GM13976 (cell line): ENCODE data around the gene COL4A3.

Experiments used
- DNase-seq: peaks from one replicate; pipeline ENCODE4 v3.0.0; 2012; ENCODE audit warnings: low spot score
- CTCF ChIP-seq: IDR thresholded peaks from 2 replicates; pipeline ENCODE4 v1.5.1; 2012; ENCODE audit warnings: borderline replicate concordance, mild to moderate bottlenecking; ENCODE audit not compliant: insufficient read depth; ENCODE audit errors: extremely low read depth, missing control alignments, control extremely low read depth
- in situ Hi-C: fragments of 300-500 bp; cut with MboI; formaldehyde crosslinking; loops from one replicate; pipeline ENCODE4 v1.12.0; 2022; ENCODE audit warnings: low sequenced_read_pairs, mixed read lengths, inconsistent platforms; ENCODE audit not compliant: unreplicated experiment

Gene COL4A3

GRCh38 chr2:227186751-227187150, 22.3 kb downstream of the COL4A3 start:
- in situ Hi-C loops = no loop called here
- no peak for DNase-seq
- no peak for TF ChIP-seq CTCF

DNA sequence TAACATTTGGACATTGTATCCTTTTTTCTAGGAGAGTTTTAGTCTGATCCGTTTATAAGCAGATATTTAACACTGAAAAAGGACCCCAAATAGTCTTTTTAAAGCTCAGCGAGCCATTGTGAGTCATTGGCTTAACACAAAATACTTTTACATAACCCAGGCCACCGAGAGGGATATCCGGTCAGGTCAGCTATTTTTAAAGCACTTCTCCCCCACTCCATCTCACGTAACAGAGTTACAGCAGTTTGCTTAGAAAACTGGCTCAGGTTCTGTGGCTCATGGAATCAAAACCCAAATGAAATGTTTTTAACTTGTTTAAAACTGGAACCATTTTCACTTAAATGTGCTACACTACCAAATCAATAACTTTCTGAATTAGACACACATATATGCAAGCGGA, 23.9 kb downstream of the COL4A3 start:
- no peak for DNase-seq
- in situ Hi-C loops = no loop called here

DNA sequence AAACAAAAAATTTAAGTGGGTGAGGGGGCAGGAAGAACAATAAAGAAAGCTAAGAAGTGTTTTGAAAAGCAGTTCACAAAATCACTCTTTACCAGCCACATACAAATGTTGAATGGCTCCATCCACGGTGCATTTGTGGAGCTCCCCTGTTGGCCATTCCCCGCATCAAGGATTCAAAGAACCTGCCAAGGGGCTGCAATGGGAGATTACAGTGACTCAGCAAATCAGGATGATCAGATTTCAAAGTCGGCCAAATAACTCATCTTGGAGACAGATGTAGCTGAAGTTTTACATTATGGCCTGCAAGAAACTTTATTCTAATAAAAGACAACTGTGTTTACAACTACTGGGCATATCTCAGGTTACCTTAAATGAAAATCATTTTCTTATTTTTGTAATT, 26.9 kb downstream of the COL4A3 start:
- in situ Hi-C loops = no loop called here
- no peak for TF ChIP-seq CTCF
- no peak for DNase-seq

More for the DNA sequence above, 23.9 kb downstream of the COL4A3 start:
- no peak for TF ChIP-seq CTCF

- in situ Hi-C loops = no loop called here
- no peak for TF ChIP-seq CTCF
- DNase-seq = no peak
These were observed 28.1 kb downstream of the COL4A3 start for GRCh38 chr2:227192491-227192890.

- DNase-seq = no peak
- no peak for TF ChIP-seq CTCF
- in situ Hi-C loops = no loop called here
These were observed 29.8 kb downstream of the COL4A3 start for GRCh38 chr2:227194219-227194618.

GRCh38 chr2:227198866-227199265, 34.4 kb downstream of the COL4A3 start:
- no peak for DNase-seq
- no peak for TF ChIP-seq CTCF
- in situ Hi-C loops = no loop called here

GRCh38 chr2:227201771-227202170, 37.3 kb downstream of the COL4A3 start:
- TF ChIP-seq CTCF = no peak
- in situ Hi-C loops = no loop called here
- no peak for DNase-seq
